ENCODE data around the gene BCOR.

BCOR gene

GRCh38 chrX:40083120-40083978 is 14.4 kb downstream of the BCOR start:
- no peak for DNase-seq

DNA sequence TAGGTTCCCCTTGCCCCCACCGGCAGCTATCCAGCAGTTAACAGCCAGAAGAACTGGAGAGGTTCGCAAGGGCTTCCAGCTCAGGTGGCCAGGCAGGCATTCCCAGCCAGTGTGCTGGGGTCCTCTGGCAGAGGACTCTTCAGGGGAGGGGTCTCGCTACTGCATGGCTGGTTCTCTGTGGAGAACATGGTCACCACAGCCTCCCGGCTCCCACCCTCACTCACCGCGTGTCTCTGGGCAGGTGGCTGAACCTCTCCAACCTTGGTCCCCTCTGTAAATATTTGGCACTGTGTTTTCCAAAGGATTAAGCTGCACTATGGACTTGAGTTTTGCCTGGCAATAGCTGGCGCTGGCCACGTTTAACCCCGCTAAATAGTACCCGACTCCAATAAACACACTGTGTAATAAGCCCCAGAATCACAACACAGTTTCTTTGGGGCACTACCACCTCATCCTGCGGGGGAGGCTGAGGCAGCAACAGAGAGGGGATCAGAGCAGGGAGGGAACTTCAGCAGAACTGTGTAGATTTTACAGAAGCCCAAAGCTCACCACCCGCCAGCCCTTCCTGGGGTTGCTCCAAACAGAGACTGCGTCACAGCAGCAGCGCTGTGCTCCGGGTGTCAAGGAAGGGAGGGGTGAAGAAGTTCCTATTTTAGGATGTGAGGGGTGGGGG is 15.2 kb downstream of the BCOR start:
- DNase-seq: no peak

DNA sequence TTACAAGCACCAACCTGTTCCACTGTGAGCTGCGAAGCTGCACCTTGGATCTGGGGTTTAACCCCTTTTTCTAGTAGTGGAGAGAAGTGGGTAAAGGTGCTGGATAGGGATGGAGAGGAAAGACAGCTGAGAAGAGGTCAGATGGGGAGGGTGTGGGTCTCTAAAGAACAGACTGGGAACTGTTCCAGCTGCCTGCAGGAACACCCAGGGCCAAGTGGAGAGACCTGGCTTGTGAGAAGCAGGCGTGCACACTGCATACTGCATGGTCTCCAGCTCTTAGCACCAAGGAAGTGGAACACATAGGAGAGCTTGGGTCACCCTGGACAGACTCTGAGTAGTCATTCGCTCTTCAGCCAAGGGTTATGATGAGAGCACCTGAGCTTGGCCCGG is 16.1 kb downstream of the BCOR start:
- DNase-seq: no peak

GRCh38 chrX:40080894-40081678 is 16.7 kb downstream of the BCOR start:
- no peak for DNase-seq

GRCh38 chrX:40079572-40079971 is 18.2 kb downstream of the BCOR start:
- no peak for DNase-seq

DNA sequence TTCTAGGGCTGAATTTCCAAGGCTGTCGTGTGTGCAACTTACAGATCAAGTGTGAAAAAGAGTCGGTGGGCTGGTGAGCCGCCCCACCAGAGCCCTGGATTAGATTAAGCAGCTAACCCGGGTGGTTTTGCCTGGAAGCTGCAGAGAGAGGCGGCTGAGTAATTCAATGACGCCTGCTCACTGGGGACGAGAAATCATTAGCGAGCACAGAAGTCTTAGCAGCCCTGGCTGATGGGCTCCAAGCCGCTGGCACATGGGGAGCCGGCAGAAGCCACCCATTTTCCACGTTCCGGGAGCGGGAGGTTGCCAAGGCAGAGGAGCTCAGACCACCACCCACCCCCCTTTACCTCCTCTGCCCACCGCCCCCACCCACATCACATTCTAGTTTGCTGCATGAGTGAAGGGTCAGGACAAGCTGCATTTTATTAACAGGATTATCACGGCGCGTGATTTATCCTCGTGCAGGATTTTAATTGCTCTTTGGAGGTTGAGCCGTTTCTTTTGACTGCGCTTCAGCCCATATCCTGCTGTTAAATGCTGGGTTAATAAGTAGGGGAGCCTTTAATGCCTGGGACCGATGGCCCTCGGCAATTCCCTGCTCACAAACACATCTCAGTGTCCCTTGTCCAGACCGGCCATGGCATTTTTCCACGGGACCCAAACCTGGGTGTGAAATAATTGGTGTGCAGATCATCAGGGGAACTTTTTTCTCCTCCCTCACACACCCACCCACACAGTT is 19.1 kb downstream of the BCOR start:
- no peak for DNase-seq

DNA sequence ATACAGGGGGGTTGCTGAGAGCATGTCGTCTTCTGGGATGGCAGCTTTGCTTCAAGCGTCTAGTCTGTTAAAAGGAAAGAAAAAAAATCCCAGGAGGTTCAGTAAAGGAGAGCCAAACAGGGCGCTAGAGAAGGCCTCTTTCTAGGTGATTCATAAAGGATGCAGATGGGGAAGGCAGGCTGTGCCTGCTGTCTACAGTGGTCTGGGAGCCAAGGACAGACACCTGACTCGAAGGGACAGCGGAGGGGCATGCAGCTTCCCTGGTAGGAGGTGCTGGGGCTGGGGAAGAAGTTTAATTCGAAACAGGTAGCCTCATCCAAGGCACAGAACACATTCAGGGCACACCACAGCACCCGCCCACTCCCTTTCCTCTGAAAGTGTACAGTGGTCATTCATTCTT is 19.9 kb downstream of the BCOR start:
- no peak for DNase-seq

DNA sequence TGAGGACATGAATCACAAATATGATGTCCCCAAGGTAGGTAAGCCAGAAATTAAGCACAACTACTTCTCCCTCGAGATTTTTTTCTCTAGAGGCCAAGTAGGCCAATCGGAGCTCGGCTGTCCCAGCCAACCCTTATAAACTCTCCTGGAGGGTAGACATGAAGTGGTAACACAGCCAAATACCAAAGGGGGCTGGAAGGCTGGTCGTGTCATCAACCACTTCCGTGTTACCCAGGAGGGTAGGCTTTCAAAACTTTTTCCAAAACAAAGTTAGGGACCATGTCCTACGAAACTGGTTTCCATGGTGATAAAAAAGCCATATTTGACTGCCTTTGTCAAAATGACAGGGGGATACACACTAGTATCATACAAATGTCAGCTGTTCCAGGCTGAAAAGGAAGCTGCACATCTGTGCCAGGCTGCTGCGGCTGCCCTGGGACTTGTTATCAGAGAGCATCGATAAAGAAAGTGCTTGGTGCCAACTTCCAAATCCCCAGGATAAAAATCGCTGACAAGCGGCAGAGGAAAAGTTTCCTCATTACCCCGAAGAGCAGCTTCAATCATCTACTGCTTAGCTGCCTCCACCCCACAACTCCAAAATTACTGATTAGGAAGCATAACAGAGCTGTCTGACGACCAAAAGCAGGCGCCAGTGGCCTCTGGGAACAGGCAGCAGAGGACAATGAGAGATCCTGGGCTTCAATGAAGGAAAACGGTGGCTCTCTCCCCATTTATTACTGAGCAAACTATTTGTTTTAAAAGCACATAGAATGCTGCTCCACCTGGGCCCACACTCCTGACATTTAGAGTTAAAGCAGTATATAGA is 20.8 kb downstream of the BCOR start:
- DNase-seq: no peak

DNA sequence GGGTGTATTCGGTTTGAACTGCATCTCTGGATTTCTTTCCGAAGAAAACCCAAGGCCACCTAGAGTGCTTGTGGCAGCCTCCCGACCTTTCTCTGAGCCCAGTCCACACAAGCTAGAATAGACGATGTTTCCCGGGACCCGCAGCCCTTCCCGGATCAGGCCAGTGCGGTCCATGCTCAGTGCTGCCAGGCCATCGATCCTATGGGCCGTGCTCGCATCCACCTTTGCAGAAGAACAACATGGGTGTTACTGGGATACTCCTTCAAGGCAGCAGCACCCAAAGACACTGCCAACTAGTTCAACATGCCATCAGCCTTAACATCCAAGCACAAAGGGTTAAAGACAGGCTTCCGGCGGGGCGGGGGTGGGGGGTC is 22.8 kb downstream of the BCOR start:
- no peak for DNase-seq

GRCh38 chrX:40074080-40074958 is 23.4 kb downstream of the BCOR start:
- no peak for DNase-seq

GRCh38 chrX:40073439-40074054 is 24.2 kb downstream of the BCOR start:
- DNase-seq: no peak

GRCh38 chrX:40072246-40072645 is 25.5 kb downstream of the BCOR start:
- DNase-seq: no peak

GRCh38 chrX:40068048-40068447 is 29.7 kb downstream of the BCOR start:
- DNase-seq: no peak

DNA sequence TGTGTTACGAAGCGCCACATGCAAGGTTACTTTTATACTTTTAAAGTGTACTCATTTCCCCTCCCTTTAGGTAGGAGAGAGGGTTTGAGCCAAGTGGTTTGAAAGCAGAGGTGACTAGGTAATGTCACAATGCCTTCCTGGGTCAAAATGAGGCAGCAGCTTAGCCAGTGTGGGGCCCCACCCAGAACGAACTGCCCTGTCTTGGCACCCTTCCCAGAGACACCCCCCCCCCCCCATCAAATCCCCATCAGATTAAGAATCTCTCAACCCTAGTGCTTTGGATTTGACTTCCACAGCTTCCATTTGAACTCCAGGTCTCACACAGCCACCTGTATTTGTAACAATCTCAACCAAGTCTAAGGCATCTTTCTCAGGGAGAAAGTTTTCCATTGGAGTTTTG is 31.1 kb downstream of the BCOR start:
- DNase-seq: no peak

GRCh38 chrX:40065296-40066046 is 32.3 kb downstream of the BCOR start:
- DNase-seq: no peak

DNA sequence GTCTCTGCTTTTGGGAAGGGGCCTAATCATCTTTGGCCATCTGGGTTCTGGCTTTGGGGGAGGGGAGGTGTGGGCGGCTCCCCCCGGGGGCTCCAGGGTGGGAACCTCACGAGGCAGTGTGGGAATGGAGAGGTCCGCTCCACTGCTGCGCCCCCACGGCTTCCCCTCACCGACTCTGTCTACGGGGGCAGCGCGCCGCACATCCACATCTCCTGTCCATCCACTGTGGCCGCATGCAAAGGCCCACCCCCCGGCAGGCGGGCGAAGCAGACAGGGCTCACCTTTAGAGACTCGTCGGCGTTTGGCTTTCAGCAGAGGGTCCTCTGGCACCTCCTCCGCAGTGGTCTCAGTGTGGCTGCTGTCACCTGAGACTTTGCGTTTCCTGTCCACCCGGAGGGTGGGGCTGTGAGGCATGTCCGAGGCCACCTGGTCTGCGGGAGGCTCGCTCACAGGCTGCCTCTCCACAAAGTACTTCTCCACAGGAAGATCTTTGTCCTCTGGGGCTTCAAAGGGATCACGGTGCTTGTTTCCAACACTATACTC is 33.6 kb downstream of the BCOR start:
- no peak for DNase-seq

DNA sequence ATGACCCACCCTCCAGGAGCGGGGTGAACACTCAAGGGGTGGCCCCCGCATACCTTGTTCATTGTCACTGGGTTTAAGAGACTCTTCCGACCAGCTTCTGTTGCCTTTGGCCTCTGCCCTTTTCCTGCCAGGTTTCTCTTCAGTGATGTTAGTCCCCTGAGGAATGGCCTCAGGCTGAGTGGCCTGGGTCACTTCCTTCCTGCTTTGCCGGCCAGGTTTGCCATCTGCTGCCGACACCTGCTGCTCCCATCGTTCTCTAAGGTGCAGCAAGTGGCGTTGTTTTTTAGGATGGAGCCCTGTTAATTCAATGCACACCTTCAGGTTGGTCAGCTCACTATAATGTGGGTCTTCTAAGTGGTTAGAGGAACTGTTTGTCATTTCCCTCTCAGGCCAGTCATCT is 34.2 kb downstream of the BCOR start:
- DNase-seq: no peak

DNA sequence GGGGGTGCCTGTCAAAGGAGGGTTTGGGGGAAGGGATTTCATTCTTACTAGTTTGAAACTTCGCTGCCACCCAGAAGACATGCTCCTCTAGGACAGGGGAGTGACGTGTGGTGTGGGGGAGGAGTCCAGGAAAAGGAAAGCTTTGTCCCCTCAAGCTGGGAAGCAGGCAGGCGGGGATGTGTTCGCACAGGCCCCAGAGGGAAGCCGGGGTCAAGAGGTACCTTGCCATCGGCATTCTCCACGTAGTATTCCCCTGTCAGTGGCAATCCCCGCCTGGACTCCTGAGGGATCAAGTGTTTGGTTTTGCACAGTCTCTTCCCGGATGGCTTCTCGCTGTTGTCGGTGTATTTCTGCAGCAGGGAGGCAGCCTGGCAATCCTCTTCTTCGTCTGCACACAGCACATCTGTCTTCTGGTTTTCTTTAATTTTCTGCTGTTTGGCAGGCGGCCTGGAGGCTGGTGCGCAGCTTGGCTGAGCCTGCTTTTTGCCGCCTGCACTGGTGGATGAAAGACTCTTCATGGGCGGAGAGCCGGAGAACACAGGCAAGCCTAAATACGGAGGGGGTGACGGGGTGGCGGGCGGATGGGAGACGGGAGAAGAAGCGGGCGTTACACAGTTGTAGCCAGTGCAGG is 35.1 kb downstream of the BCOR start:
- DNase-seq: no peak

Measured in NCI-H187 (cell line).